GM23338 (cell line): ENCODE data around the gene IQCM. TPM values are rescaled to one million over a fixed set of nuclear protein-coding genes. Genes with fewer than 3 reads are reported as not detected.

Experiments used
- ATAC-seq: fragments of 200-7000 bp; cut with Tn5 transposase; 3 replicates; pipeline ENCODE4 v1.9.1; 2020
- DNase-seq: peaks from one replicate; pipeline ENCODE4 v3.0.0-alpha.2; 2015; ENCODE audit warnings: low spot score
- H2AFZ ChIP-seq: fragments of 200-600 bp; sonication (generic); 2 replicates; pipeline ENCODE4 v1.8.0; 2016; ENCODE audit warnings: antibody characterized with exemption, mild to moderate bottlenecking, moderate library complexity
- H3F3A ChIP-seq: fragments of 200-600 bp; sonication (generic); replicated peaks from 2 replicates; pipeline ENCODE4 v1.8.0; 2017; ENCODE audit warnings: antibody characterized with exemption, mixed run types, low read depth
- H3K27ac ChIP-seq: fragments of 200-600 bp; sonication (generic); 2 replicates; pipeline ENCODE4 v1.6.1; 2016; ENCODE audit warnings: low read depth
- H3K27me3 ChIP-seq: fragments of 200-600 bp; sonication (generic); 2 replicates; pipeline ENCODE4 v1.8.0; 2016; ENCODE audit warnings: mild to moderate bottlenecking, mixed run types, moderate library complexity; ENCODE audit not compliant: insufficient read depth
- H3K36me3 ChIP-seq: fragments of 200-600 bp; sonication (generic); 2 replicates; pipeline ENCODE4 v1.8.0; 2016; ENCODE audit warnings: mild to moderate bottlenecking; ENCODE audit not compliant: insufficient read depth
- H3K4me1 ChIP-seq: fragments of 200-600 bp; sonication (generic); 2 replicates; pipeline ENCODE4 v1.8.0; 2016; ENCODE audit warnings: mild to moderate bottlenecking, moderate library complexity; ENCODE audit not compliant: insufficient read depth
- H3K4me2 ChIP-seq: fragments of 200-600 bp; sonication (generic); 2 replicates; pipeline ENCODE4 v1.7.1; 2017; ENCODE audit warnings: mixed run types
- H3K4me3 ChIP-seq: fragments of 200-600 bp; sonication (generic); 2 replicates; pipeline ENCODE4 v1.6.1; 2016; ENCODE audit warnings: mixed run types
- H3K79me2 ChIP-seq: fragments of 200-600 bp; sonication (generic); replicated peaks from 2 replicates; pipeline ENCODE4 v1.8.0; 2017; ENCODE audit warnings: mild to moderate bottlenecking; ENCODE audit not compliant: insufficient read depth
- H3K9me2 ChIP-seq: fragments of 200-600 bp; sonication (generic); 2 replicates; pipeline ENCODE4 v1.8.0; 2017; ENCODE audit not compliant: insufficient read depth
- H4K20me1 ChIP-seq: fragments of 200-600 bp; sonication (generic); replicated peaks from 2 replicates; pipeline ENCODE4 v1.8.0; 2017; ENCODE audit warnings: mild to moderate bottlenecking; ENCODE audit not compliant: insufficient read depth
- H3K27ac Mint-ChIP-seq: 2 replicates; pipeline ENCODE4 v1.8.0; 2020; ENCODE audit warnings: inconsistent platforms, mild to moderate bottlenecking, moderate library complexity, mixed read lengths
- H3K27me3 Mint-ChIP-seq: 3 replicates; pipeline ENCODE4 v1.8.0; 2022; ENCODE audit warnings: low read depth, mild to moderate bottlenecking, moderate library complexity, mixed read lengths, inconsistent platforms; ENCODE audit not compliant: insufficient read depth, poor library complexity
- H3K36me3 Mint-ChIP-seq: 3 replicates; pipeline ENCODE4 v1.8.0; 2021; ENCODE audit warnings: low read depth, mild to moderate bottlenecking, inconsistent platforms, moderate library complexity, mixed read lengths
- H3K4me1 Mint-ChIP-seq: 3 replicates; pipeline ENCODE4 v1.8.0; 2020; ENCODE audit warnings: mild to moderate bottlenecking, inconsistent platforms, mixed read lengths
- H3K4me3 Mint-ChIP-seq: 3 replicates; pipeline ENCODE4 v1.8.0; 2021; ENCODE audit warnings: moderate library complexity, mild to moderate bottlenecking, inconsistent platforms, mixed read lengths
- H3K9me3 Mint-ChIP-seq: 3 replicates; pipeline ENCODE4 v1.8.0; 2020; ENCODE audit warnings: moderate library complexity, mild to moderate bottlenecking, inconsistent platforms, mixed read lengths
- CTCF ChIP-seq, 2 experiments: fragments of 200-600 bp in 1 of 2; sonication (generic) in 1 of 2; conservative IDR thresholded peaks; 2 replicates each; pipeline versions ENCODE4 v1.5.1 to v1.6.1; 2016 to 2017; ENCODE audit warnings: antibody characterized with exemption in 2 of 2, low read depth in 2 of 2, mild to moderate bottlenecking in 2 of 2, moderate library complexity in 1 of 2
- ETS1 ChIP-seq: IDR thresholded peaks from 2 replicates; pipeline ENCODE4 v1.6.1; 2016; ENCODE audit warnings: antibody characterized with exemption
- EZH2 ChIP-seq: fragments of 200-600 bp; sonication (generic); IDR thresholded peaks from one replicate; pipeline ENCODE4 v1.8.0; 2017; ENCODE audit warnings: antibody characterized with exemption, mild to moderate bottlenecking, low read depth; ENCODE audit not compliant: unreplicated experiment
- EZH2phosphoT487 ChIP-seq: fragments of 200-600 bp; sonication (generic); IDR thresholded peaks from one replicate; pipeline ENCODE4 v1.8.1; 2018; ENCODE audit warnings: antibody characterized with exemption; ENCODE audit not compliant: unreplicated experiment
- JUNB ChIP-seq: IDR thresholded peaks from one replicate; pipeline ENCODE4 v1.6.1; 2016; ENCODE audit warnings: antibody characterized with exemption; ENCODE audit not compliant: unreplicated experiment
- REST ChIP-seq: IDR thresholded peaks from one replicate; pipeline ENCODE4 v1.6.1; 2018; ENCODE audit warnings: antibody characterized with exemption; ENCODE audit not compliant: unreplicated experiment
- STAT1 ChIP-seq: IDR thresholded peaks from one replicate; pipeline ENCODE4 v1.6.1; 2016; ENCODE audit warnings: antibody characterized with exemption; ENCODE audit not compliant: unreplicated experiment
- ZNF114 ChIP-seq: fragments of 250-450 bp; sonication (Bioruptor Pico); IDR thresholded peaks from 2 replicates; pipeline ENCODE4 v1.5.0; 2020; ENCODE audit warnings: mild to moderate bottlenecking, moderate library complexity
- ZNF331 ChIP-seq: fragments of 250-450 bp; sonication (Bioruptor Pico); IDR thresholded peaks from 2 replicates; pipeline ENCODE4 v1.5.0; 2020; ENCODE audit warnings: low read depth, mild to moderate bottlenecking, moderate library complexity
- polyA plus RNA-seq: library from polyadenylated mRNA; unstranded; fragments of >200 nt; fragmentation: Nextera tagmentation; extraction: Ambion mirVana; gene quantifications from 2 replicates; pipeline ENCODE4 v1.2.1, GENCODE V29; 2016
- total RNA-seq: library from RNA; depleted of rRNA; stranded (reverse); fragments of >200 nt; shearing (Covaris generic); gene quantifications from 2 replicates; pipeline ENCODE4 v1.2.3, GENCODE V29; 2014
- TF ChIP-seq, protein P1 (sequence below): fragments of 250-450 bp; sonication (Bioruptor Pico); IDR thresholded peaks from 2 replicates; pipeline ENCODE4 v1.5.0; 2020; ENCODE audit warnings: mild to moderate bottlenecking, moderate library complexity

The IQCM gene
- total and polyA plus RNA-seq, 2 experiments from 2014 or later: not detected

GRCh38 chr4:149489321-149489720 lies 326.3 kb downstream of the IQCM start:
- H3K4me3 ChIP-seq: no peak overlapping the region
- Mint-ChIP-seq H3K4me3 (no peak overlapping the region), H3K4me1 (peaks cover 9% of the 10 kb centered on the region; the same call in 2 of the 3 replicates), H3K36me3 (no peaks in the 10 kb centered on the region), H3K27me3 (peaks cover 2% of the 10 kb centered on the region), H3K9me3 (no peaks in the 10 kb centered on the region), H3K27ac (no peak overlapping the region)
- H4K20me1 ChIP-seq: no peaks in the 10 kb centered on the region
- ATAC-seq (no peak), DNase-seq (no peak)
- TF ChIP-seq, protein P1, sequence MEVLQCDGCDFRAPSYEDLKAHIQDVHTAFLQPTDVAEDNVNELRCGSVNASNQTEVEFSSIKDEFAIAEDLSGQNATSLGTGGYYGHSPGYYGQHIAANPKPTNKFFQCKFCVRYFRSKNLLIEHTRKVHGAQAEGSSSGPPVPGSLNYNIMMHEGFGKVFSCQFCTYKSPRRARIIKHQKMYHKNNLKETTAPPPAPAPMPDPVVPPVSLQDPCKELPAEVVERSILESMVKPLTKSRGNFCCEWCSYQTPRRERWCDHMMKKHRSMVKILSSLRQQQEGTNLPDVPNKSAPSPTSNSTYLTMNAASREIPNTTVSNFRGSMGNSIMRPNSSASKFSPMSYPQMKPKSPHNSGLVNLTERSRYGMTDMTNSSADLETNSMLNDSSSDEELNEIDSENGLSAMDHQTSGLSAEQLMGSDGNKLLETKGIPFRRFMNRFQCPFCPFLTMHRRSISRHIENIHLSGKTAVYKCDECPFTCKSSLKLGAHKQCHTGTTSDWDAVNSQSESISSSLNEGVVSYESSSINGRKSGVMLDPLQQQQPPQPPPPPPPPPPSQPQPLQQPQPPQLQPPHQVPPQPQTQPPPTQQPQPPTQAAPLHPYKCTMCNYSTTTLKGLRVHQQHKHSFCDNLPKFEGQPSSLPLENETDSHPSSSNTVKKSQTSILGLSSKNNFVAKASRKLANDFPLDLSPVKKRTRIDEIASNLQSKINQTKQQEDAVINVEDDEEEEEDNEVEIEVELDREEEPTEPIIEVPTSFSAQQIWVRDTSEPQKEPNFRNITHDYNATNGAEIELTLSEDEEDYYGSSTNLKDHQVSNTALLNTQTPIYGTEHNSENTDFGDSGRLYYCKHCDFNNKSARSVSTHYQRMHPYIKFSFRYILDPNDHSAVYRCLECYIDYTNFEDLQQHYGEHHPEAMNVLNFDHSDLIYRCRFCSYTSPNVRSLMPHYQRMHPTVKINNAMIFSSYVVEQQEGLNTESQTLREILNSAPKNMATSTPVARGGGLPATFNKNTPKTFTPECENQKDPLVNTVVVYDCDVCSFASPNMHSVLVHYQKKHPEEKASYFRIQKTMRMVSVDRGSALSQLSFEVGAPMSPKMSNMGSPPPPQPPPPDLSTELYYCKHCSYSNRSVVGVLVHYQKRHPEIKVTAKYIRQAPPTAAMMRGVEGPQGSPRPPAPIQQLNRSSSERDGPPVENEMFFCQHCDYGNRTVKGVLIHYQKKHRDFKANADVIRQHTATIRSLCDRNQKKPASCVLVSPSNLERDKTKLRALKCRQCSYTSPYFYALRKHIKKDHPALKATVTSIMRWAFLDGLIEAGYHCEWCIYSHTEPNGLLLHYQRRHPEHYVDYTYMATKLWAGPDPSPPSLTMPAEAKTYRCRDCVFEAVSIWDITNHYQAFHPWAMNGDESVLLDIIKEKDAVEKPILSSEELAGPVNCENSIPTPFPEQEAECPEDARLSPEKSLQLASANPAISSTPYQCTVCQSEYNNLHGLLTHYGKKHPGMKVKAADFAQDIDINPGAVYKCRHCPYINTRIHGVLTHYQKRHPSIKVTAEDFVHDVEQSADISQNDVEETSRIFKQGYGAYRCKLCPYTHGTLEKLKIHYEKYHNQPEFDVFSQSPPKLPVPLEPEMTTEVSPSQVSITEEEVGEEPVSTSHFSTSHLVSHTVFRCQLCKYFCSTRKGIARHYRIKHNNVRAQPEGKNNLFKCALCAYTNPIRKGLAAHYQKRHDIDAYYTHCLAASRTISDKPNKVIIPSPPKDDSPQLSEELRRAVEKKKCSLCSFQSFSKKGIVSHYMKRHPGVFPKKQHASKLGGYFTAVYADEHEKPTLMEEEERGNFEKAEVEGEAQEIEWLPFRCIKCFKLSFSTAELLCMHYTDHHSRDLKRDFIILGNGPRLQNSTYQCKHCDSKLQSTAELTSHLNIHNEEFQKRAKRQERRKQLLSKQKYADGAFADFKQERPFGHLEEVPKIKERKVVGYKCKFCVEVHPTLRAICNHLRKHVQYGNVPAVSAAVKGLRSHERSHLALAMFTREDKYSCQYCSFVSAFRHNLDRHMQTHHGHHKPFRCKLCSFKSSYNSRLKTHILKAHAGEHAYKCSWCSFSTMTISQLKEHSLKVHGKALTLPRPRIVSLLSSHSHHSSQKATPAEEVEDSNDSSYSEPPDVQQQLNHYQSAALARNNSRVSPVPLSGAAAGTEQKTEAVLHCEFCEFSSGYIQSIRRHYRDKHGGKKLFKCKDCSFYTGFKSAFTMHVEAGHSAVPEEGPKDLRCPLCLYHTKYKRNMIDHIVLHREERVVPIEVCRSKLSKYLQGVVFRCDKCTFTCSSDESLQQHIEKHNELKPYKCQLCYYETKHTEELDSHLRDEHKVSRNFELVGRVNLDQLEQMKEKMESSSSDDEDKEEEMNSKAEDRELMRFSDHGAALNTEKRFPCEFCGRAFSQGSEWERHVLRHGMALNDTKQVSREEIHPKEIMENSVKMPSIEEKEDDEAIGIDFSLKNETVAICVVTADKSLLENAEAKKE (CRISPR knock-in tag): no peak
- TF ChIP-seq CTCF (conservative IDR thresholded peaks at IDR 0.05; ENCODE audit: low read depth in 2 of 2): no peak
- no peak for TF ChIP-seq JUNB
- TF ChIP-seq STAT1: no peak
- TF ChIP-seq EZH2phosphoT487: no peak
- no peak for TF ChIP-seq ZNF331 (CRISPR knock-in tag)
- no peak for TF ChIP-seq ZNF114 (CRISPR knock-in tag)
- TF ChIP-seq REST: no peak
- no peak for TF ChIP-seq ETS1
- TF ChIP-seq EZH2: no peak
- H3K4me2 ChIP-seq: no peak overlapping the region
- H3K27ac ChIP-seq: no peak overlapping the region
- H3K4me1 ChIP-seq: no peaks in the 10 kb centered on the region
- H2AFZ ChIP-seq: no peak overlapping the region; the same call in 1 of the 2 replicates
- H3K9me2 ChIP-seq: no peaks in the 10 kb centered on the region; the same call in 1 of the 2 replicates
- H3F3A ChIP-seq: no peaks in the 10 kb centered on the region
- no peaks in the 10 kb centered on the region for H3K79me2 ChIP-seq
- H3K27me3 ChIP-seq: no peaks in the 10 kb centered on the region
- H3K36me3 ChIP-seq: no peaks in the 10 kb centered on the region
